K562 (cell line): Measurements from ENCODE around the gene GFM2. TPM values are rescaled to one million over a fixed set of nuclear protein-coding genes. Genes with fewer than 3 reads are reported as not detected.

ENCODE experiments used
- ATAC-seq: fragments of 200-7000 bp; cut with Tn5 transposase; 3 replicates; pipeline ENCODE4 v1.9.1; 2020; ENCODE audit warnings: moderate library complexity
- BruUV-seq: library from RNA; stranded (reverse); fragments of 400-500 nt; replicated peaks from 2 replicates; lab custom pipeline; 2021; lab: Mats Ljungman, UMichigan
- CTCF ChIA-PET: fragments of 300-600 bp; formaldehyde crosslinking; extraction: SDS; loops from one replicate; lab custom pipeline; 2021; ENCODE audit warnings: low intra/inter-chr PET ratio; lab: Yijun Ruan, JAX
- POLR2A ChIA-PET: fragments of 300-600, 350-650 bp; sonication (Branson Sonifier 250); formaldehyde crosslinking; extraction: SDS; loops from one replicate; lab custom pipeline; 2021; ENCODE audit warnings: antibody characterized with exemption, inconsistent platforms; lab: Yijun Ruan, JAX
- DNase-seq, 4 experiments: peaks; one replicate each; pipeline versions ENCODE4 v3.0.0 to v3.0.0-alpha.2; 2011 to 2018; ENCODE audit warnings: low spot score in 3 of 4, mixed read lengths in 3 of 4; ENCODE audit errors: extremely low read depth in 1 of 4
- FAIRE-seq: peaks from 2 replicates; lab custom pipeline; 2011; peaks lifted over from hg19 to GRCh38; lab: Jason Lieb, UNC
- H2AFZ ChIP-seq: 2 replicates; pipeline ENCODE4 v1.6.0; 2011; ENCODE audit warnings: low read depth, low read length, control low read depth, inconsistent platforms
- H3K27ac ChIP-seq: fragments of 200-600 bp; 3 replicates; pipeline ENCODE4 v1.8.0; 2011; ENCODE audit warnings: low read depth, mild to moderate bottlenecking, control low read depth, inconsistent platforms, low read length, moderate library complexity, mixed read lengths; ENCODE audit errors: extremely low read depth
- H3K27me3 ChIP-seq, 2 experiments: fragments of 300-600 bp in 1 of 2; 2 replicates in 1 of 2; 3 replicates in 1 of 2; pipeline versions ENCODE4 v1.6.0 to v1.8.0; 2011; ENCODE audit warnings: inconsistent platforms in 2 of 2, low read length in 2 of 2, mild to moderate bottlenecking in 1 of 2, mixed read lengths in 1 of 2, moderate library complexity in 1 of 2; ENCODE audit not compliant: control insufficient read depth in 2 of 2, insufficient read depth in 2 of 2
- H3K36me3 ChIP-seq: fragments of 300-600 bp; 3 replicates; pipeline ENCODE4 v1.8.0; 2011; ENCODE audit warnings: mild to moderate bottlenecking, low read length, inconsistent platforms; ENCODE audit not compliant: control insufficient read depth, insufficient read depth
- H3K4me1 ChIP-seq, 2 experiments: fragments of 200-600 bp in 1 of 2; replicated peaks in 1 of 2; 2 replicates in 1 of 2; 3 replicates in 1 of 2; pipeline versions ENCODE4 v1.5.1 to v1.8.0; 2011; ENCODE audit warnings: inconsistent platforms in 2 of 2, low read length in 2 of 2, mild to moderate bottlenecking in 1 of 2, mixed read lengths in 1 of 2, moderate library complexity in 1 of 2; ENCODE audit not compliant: control insufficient read depth in 2 of 2, insufficient read depth in 2 of 2
- H3K4me2 ChIP-seq: 2 replicates; pipeline ENCODE4 v1.6.1; 2011; ENCODE audit warnings: low read length, control low read depth, inconsistent platforms, mixed read lengths; ENCODE audit not compliant: insufficient read depth
- H3K4me3 ChIP-seq: fragments of 200-600 bp; sonication (generic), shearing (Covaris generic); 2 replicates; pipeline ENCODE4 v1.5.1; 2016; ENCODE audit warnings: control low read depth, inconsistent platforms
- H3K79me2 ChIP-seq: fragments of 200-600 bp; 3 replicates; pipeline ENCODE4 v1.8.0; 2011; ENCODE audit warnings: low read length, inconsistent platforms; ENCODE audit not compliant: control insufficient read depth, insufficient read depth
- H3K9ac ChIP-seq, 2 experiments: 2 replicates each; pipeline versions ENCODE4 v1.6.0 to v1.6.1; 2011; ENCODE audit warnings: low read depth in 2 of 2, low read length in 2 of 2, control low read depth in 1 of 2, inconsistent platforms in 1 of 2, mild to moderate bottlenecking in 1 of 2, mixed read lengths in 1 of 2; ENCODE audit not compliant: insufficient read depth in 1 of 2
- H3K9me1 ChIP-seq: one replicate; pipeline ENCODE4 v1.6.0; 2011; ENCODE audit warnings: inconsistent platforms, mild to moderate bottlenecking, low read length, moderate library complexity; ENCODE audit not compliant: control insufficient read depth, insufficient read depth
- H3K9me3 ChIP-seq: replicated peaks from 2 replicates; pipeline ENCODE4 v1.5.1; 2011; ENCODE audit warnings: low read depth, low read length, inconsistent platforms; ENCODE audit not compliant: control insufficient read depth, insufficient read depth
- H4K20me1 ChIP-seq: replicated peaks from 2 replicates; pipeline ENCODE4 v1.6.1; 2011; ENCODE audit warnings: low read length, inconsistent platforms, mixed read lengths; ENCODE audit not compliant: control insufficient read depth, insufficient read depth
- ATF1 ChIP-seq, 2 experiments: fragments of 450-650 bp in 1 of 2; IDR thresholded peaks; 2 replicates each; pipeline ENCODE4 v1.6.1; 2016; ENCODE audit warnings: missing compliant biosample characterization in 1 of 2, missing genetic modification characterization in 1 of 2
- CBFB ChIP-seq: sonication (generic); formaldehyde crosslinking; IDR thresholded peaks from 2 replicates; pipeline ENCODE4 v1.4.0; 2020; ENCODE audit warnings: mild to moderate bottlenecking, missing genetic modification reagents
- CEBPB ChIP-seq: fragments of 450-650 bp; IDR thresholded peaks from 2 replicates; pipeline ENCODE4 v1.6.1; 2016; ENCODE audit warnings: missing genetic modification characterization, missing compliant biosample characterization
- ESRRA ChIP-seq: fragments of 450-650 bp; IDR thresholded peaks from 2 replicates; pipeline ENCODE4 v1.6.1; 2014; ENCODE audit warnings: low read depth, mild to moderate bottlenecking, moderate library complexity, borderline replicate concordance
- JUND ChIP-seq, 2 experiments: IDR thresholded peaks; 2 replicates in 1 of 2; 3 replicates in 1 of 2; pipeline ENCODE4 v1.6.1; 2011; ENCODE audit warnings: borderline replicate concordance in 2 of 2, low read depth in 2 of 2, low read length in 2 of 2, improper control_type of control experiment in 1 of 2, missing biosample characterization in 1 of 2, missing genetic modification characterization in 1 of 2, missing genetic modification reagents in 1 of 2
- NR2C2 ChIP-seq, 2 experiments: fragments of 200-800 bp in 1 of 2; sonication (Bioruptor generic) in 1 of 2; sonication (generic) in 1 of 2; formaldehyde crosslinking in 1 of 2; IDR thresholded peaks; 2 replicates each; pipeline versions ENCODE4 v1.6.1 to v1.8.0; 2016 to 2022; ENCODE audit warnings: mild to moderate bottlenecking in 1 of 2, missing compliant biosample characterization in 1 of 2, missing genetic modification characterization in 1 of 2, missing genetic modification reagents in 1 of 2
- SMARCA4 ChIP-seq: fragments of 450-650 bp; IDR thresholded peaks from 2 replicates; pipeline ENCODE4 v1.6.1; 2016
- ZNF274 ChIP-seq: IDR thresholded peaks from 2 replicates; pipeline ENCODE4 v1.6.1; 2011; ENCODE audit warnings: low read depth, mild to moderate bottlenecking, low read length, moderate library complexity, borderline replicate concordance
- WGBS: fragments of 100-300 bp; shearing (Covaris generic); methylation state at CpG from one replicate; pipeline ENCODE4 v1.1.6; 2016; ENCODE audit warnings: low coverage, mixed read lengths; ENCODE audit not compliant: insufficient coverage; ENCODE audit errors: missing lambda C conversion rate; 5-methylcytosine and 5-hydroxymethylcytosine counted together
- in situ Hi-C: fragments of 300-500 bp; cut with MboI; formaldehyde crosslinking; loops from 4 replicates; pipeline ENCODE4 v1.15.0; 2018; ENCODE audit warnings: inconsistent platforms, mixed read lengths
- intact Hi-C: fragments of 100-400 bp; cut with micrococcal nuclease; formaldehyde crosslinking; loops from 2 replicates; pipeline ENCODE4 v1.14.2; 2022
- polyA plus RNA-seq, 8 experiments: library from polyadenylated mRNA; depleted of rRNA in 4 of 8; stranded (reverse) in 5 of 8; unstranded in 3 of 8; fragments of >200 nt; fragmentation: Nextera tagmentation in 2 of 8; fragmentation: Illumina TruSeq in 1 of 8; extraction: Ambion mirVana in 2 of 8; extraction: Trizol in 1 of 8; gene quantifications; 2 replicates each; pipeline versions ENCODE4 v1.2.1 to v1.2.3, GENCODE V29; 2011 to 2014; ENCODE audit warnings: inconsistent platforms in 1 of 8, missing spikeins in 1 of 8
- total RNA-seq, 7 experiments: library from RNA; depleted of rRNA in 6 of 7; stranded (reverse); fragments of >200 nt in 6 of 7; fragmentation: Illumina TruSeq in 2 of 7; extraction: Trizol in 2 of 7; gene quantifications; 2 replicates each; pipeline versions ENCODE4 v1.2.1 to v1.2.3, GENCODE V29; 2011 to 2021; ENCODE audit warnings: low replicate concordance in 1 of 7
- TF ChIP-seq, protein P1 (sequence below), 2 experiments: fragments of 450-650 bp; IDR thresholded peaks; 2 replicates each; pipeline ENCODE4 v1.6.1; 2016
- TF ChIP-seq, protein P2 (sequence below): fragments of 250-450 bp; sonication (Bioruptor Pico); IDR thresholded peaks from 2 replicates; pipeline ENCODE4 v1.5.0; 2021; ENCODE audit warnings: mild to moderate bottlenecking, borderline replicate concordance
- TF ChIP-seq, protein P3 (sequence below): fragments of 200-800 bp; sonication (Bioruptor generic); IDR thresholded peaks from 2 replicates; pipeline ENCODE4 v1.6.1; 2017; ENCODE audit warnings: missing genetic modification characterization, missing compliant biosample characterization
- TF ChIP-seq, protein P4 (sequence below): sonication (generic); IDR thresholded peaks from 2 replicates; pipeline ENCODE4 v1.6.1; 2016

Gene GFM2
- total and polyA plus RNA-seq, 9 of the 15 experiments (the other 6 are each of a cell fraction or from before 2014, with no cell fraction given), result 32.8 to 78.2 (median 52.5) TPM

DNA sequence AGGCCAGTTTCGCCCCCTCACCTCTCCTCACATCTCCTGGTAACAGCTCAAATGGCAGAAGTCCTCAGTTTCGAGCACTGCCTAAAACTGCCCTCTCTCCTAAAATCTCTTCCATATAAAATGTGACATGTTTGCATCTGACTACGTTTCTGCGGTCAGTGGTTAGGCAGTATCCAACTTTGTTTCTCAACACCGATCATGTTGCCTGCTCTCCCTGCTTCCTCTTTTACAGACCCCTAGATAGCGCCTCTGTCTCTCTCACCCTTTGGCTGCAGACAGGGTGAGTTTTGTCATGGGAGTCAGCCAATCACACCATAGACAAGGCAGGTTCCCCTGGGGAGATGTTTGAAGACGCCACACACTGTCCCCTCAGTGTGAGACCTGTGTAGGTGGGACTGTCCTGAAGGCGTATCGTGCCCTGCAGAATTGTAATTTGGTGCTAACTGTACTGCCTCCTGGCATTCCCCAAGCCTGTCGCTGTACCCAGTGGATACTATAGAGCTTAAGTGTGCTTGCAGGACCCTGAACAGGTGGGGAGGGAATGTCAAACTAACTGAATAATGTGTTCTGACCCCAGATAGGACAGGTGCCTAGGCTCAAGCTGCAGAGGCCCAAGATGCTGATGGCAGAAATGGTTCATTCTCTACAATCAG lies 80.8 kb downstream of the GFM2 start:
- Histone ChIP-seq H4K20me1 (peaks cover 7% of the 10 kb centered on the region; the same call in 1 of the 2 replicates), H3K36me3 (peaks cover 40% of the 10 kb centered on the region), H3K27me3 (no peaks in the 10 kb centered on the region), H2AFZ (peak overlapping the region; percentile 95), H3K4me1 (peaks cover 19 to 23% of the 10 kb centered on the region in 2 experiments), H3K9me1 (no peaks in the 10 kb centered on the region), H3K9me3 (no peaks in the 10 kb centered on the region), H3K79me2 (peaks cover 28% of the 10 kb centered on the region), H3K9ac (peak overlapping the region; percentile 88 to 99), H3K4me2 (peak overlapping the region; percentile 97), H3K27ac (peak overlapping the region; percentile 90), H3K4me3 (peak overlapping the region; percentile 95)
- WGBS, result 14% methylated on average over 10 of the region's 10 CpGs
- in situ Hi-C loops, result no loop called here
- CTCF ChIA-PET, result no interaction called here
- DNase-seq (peak; percentile 27 to 64 (median 46)), ATAC-seq (peak; percentile 72), FAIRE-seq (peak; percentile 80)
- intact Hi-C loops, result loop anchor here (10.0 kb wide), 1 partner anchor 549 kb away; the partner anchor contains the start of gene ANKRD31
- POLR2A ChIA-PET, result interaction anchor here (0.6 to 1.2 kb wide), 3 partner anchors 10 to 39 kb away, joined by 3 to 4 read pairs (median 4); no protein-coding TSS in a partner anchor
- BruUV-seq, result TSS peak; percentile 41
- TF ChIP-seq, protein P1, sequence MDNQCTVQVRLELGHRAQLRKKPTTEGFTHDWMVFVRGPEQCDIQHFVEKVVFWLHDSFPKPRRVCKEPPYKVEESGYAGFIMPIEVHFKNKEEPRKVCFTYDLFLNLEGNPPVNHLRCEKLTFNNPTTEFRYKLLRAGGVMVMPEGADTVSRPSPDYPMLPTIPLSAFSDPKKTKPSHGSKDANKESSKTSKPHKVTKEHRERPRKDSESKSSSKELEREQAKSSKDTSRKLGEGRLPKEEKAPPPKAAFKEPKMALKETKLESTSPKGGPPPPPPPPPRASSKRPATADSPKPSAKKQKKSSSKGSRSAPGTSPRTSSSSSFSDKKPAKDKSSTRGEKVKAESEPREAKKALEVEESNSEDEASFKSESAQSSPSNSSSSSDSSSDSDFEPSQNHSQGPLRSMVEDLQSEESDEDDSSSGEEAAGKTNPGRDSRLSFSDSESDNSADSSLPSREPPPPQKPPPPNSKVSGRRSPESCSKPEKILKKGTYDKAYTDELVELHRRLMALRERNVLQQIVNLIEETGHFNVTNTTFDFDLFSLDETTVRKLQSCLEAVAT (IDR thresholded peaks at IDR 0.05), result peak in 1 of 2 experiments; percentile 73; a peak in 1 of 4 replicates
- peak; percentile 16; the same call in 1 of the 2 replicates for TF ChIP-seq JUND (IDR thresholded peaks at IDR 0.05; ENCODE audit: borderline replicate concordance, low read depth, low read length)
- TF ChIP-seq JUND (tag; IDR thresholded peaks at IDR 0.05; ENCODE audit: borderline replicate concordance, low read depth, low read length), result no peak; the same call in 2 of the 3 replicates
- TF ChIP-seq NR2C2 (CRISPR knock-in tag; IDR thresholded peaks at IDR 0.05), result 0 out of 2 replicates have a peak, but pooled peaks have one; percentile 31
- no peak for TF ChIP-seq NR2C2 (tag; IDR thresholded peaks at IDR 0.05)
- TF ChIP-seq CEBPB (tag), result peak; percentile 74
- TF ChIP-seq ATF1 (CRISPR knock-in tag; IDR thresholded peaks at IDR 0.05), result no peak
- TF ChIP-seq ATF1 (tag; IDR thresholded peaks at IDR 0.05), result 0 out of 2 replicates have a peak, but pooled peaks have one; percentile 5
- 0 out of 2 replicates have a peak, but pooled peaks have one; percentile 31 for TF ChIP-seq SMARCA4
- TF ChIP-seq, protein P2, sequence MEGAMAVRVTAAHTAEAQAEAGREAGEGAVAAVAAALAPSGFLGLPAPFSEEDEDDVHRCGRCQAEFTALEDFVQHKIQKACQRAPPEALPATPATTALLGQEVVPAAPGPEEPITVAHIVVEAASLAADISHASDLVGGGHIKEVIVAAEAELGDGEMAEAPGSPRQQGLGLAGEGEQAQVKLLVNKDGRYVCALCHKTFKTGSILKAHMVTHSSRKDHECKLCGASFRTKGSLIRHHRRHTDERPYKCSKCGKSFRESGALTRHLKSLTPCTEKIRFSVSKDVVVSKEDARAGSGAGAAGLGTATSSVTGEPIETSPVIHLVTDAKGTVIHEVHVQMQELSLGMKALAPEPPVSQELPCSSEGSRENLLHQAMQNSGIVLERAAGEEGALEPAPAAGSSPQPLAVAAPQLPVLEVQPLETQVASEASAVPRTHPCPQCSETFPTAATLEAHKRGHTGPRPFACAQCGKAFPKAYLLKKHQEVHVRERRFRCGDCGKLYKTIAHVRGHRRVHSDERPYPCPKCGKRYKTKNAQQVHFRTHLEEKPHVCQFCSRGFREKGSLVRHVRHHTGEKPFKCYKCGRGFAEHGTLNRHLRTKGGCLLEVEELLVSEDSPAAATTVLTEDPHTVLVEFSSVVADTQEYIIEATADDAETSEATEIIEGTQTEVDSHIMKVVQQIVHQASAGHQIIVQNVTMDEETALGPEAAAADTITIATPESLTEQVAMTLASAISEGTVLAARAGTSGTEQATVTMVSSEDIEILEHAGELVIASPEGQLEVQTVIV (CRISPR knock-in tag), result no peak
- peak; percentile 73; the same call in 1 of the 2 replicates for TF ChIP-seq ESRRA
- TF ChIP-seq, protein P3, sequence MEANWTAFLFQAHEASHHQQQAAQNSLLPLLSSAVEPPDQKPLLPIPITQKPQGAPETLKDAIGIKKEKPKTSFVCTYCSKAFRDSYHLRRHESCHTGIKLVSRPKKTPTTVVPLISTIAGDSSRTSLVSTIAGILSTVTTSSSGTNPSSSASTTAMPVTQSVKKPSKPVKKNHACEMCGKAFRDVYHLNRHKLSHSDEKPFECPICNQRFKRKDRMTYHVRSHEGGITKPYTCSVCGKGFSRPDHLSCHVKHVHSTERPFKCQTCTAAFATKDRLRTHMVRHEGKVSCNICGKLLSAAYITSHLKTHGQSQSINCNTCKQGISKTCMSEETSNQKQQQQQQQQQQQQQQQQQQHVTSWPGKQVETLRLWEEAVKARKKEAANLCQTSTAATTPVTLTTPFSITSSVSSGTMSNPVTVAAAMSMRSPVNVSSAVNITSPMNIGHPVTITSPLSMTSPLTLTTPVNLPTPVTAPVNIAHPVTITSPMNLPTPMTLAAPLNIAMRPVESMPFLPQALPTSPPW (CRISPR knock-in tag), result 0 out of 2 replicates have a peak, but pooled peaks have one; percentile 20
- TF ChIP-seq ZNF274, result no peak
- TF ChIP-seq, protein P4, sequence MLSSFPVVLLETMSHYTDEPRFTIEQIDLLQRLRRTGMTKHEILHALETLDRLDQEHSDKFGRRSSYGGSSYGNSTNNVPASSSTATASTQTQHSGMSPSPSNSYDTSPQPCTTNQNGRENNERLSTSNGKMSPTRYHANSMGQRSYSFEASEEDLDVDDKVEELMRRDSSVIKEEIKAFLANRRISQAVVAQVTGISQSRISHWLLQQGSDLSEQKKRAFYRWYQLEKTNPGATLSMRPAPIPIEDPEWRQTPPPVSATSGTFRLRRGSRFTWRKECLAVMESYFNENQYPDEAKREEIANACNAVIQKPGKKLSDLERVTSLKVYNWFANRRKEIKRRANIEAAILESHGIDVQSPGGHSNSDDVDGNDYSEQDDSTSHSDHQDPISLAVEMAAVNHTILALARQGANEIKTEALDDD, result peak; percentile 61; the same call in 1 of the 2 replicates
- no peak for TF ChIP-seq CBFB (CRISPR knock-in tag)
